ENCODE measurements around the gene SPATA1.
"Not testable (repeated sequence)": the region's sequence is repeated elsewhere in the genome, so short reads cannot be mapped to it uniquely, and the experiment has no call there.

The SPATA1 gene

GRCh38 chr1:84506002-84506728, at the start of gene SPATA1, which contains the start of gene GNG5:
SPATA1 (plus strand) TSS chr1:84506386; CDS start chr1:84516360, 9,974 bp downstream.
GNG5 (minus strand) TSS chr1:84506581; CDS start chr1:84506091, 490 bp downstream.
- peak; percentile 92 for DNase-seq (ENCODE audit: low read depth)

GRCh38 chr1:84462118-84462517, 44.1 kb upstream of the SPATA1 start:
- no peak for DNase-seq (ENCODE audit: low read depth)

- DNase-seq (ENCODE audit: low read depth), result no peak
Measured at GRCh38 chr1:84467298-84467697, 38.9 kb upstream of the SPATA1 start.

GRCh38 chr1:84476225-84476624, 30.0 kb upstream of the SPATA1 start:
- no peak for DNase-seq (ENCODE audit: low read depth)

- DNase-seq (ENCODE audit: low read depth), result peak; percentile 86
Measured at GRCh38 chr1:84478876-84479868, 27.0 kb upstream of the SPATA1 start, which contains the start of gene RPF1. RPF1 (plus strand) TSS chr1:84479266; CDS start chr1:84479282, 16 bp downstream.

GRCh38 chr1:84479998-84480397, 26.2 kb upstream of the SPATA1 start:
- no peak for DNase-seq (ENCODE audit: low read depth)

GRCh38 chr1:84480650-84481049, 25.5 kb upstream of the SPATA1 start:
- DNase-seq (ENCODE audit: low read depth), result no peak

GRCh38 chr1:84481317-84481716, 24.9 kb upstream of the SPATA1 start:
- DNase-seq (ENCODE audit: low read depth), result no peak

- DNase-seq (ENCODE audit: low read depth), result peak; percentile 22
Measured at GRCh38 chr1:84488107-84488506, 18.1 kb upstream of the SPATA1 start.

GRCh38 chr1:84489766-84490165, 16.4 kb upstream of the SPATA1 start:
- peak; percentile 67 for DNase-seq (ENCODE audit: low read depth)

GRCh38 chr1:84492726-84493125, 13.5 kb upstream of the SPATA1 start:
- peak; percentile 82 for DNase-seq (ENCODE audit: low read depth)

GRCh38 chr1:84493747-84494146, 12.4 kb upstream of the SPATA1 start:
- no peak for DNase-seq (ENCODE audit: low read depth)

GRCh38 chr1:84496498-84496897, 9.7 kb upstream of the SPATA1 start:
- DNase-seq (ENCODE audit: low read depth), result no peak

- DNase-seq (ENCODE audit: low read depth), result no peak
Measured at GRCh38 chr1:84497631-84498275, 8.4 kb upstream of the SPATA1 start.

- DNase-seq (ENCODE audit: low read depth), result no peak
Measured at GRCh38 chr1:84502927-84503326, 3.3 kb upstream of the SPATA1 start.

GRCh38 chr1:84504580-84505492, 1.4 kb upstream of the SPATA1 start:
- DNase-seq (ENCODE audit: low read depth), result peak; percentile 82

GRCh38 chr1:84505493-84506001, 639 bp upstream of the SPATA1 start:
- DNase-seq (ENCODE audit: low read depth), result peak; percentile 64

GRCh38 chr1:84506729-84507453, 705 bp downstream of the SPATA1 start:
- DNase-seq (ENCODE audit: low read depth), result no peak

GRCh38 chr1:84507887-84508286, 1.7 kb downstream of the SPATA1 start:
- not testable (repeated sequence) for DNase-seq (ENCODE audit: low read depth)

GRCh38 chr1:84508510-84508909, 2.3 kb downstream of the SPATA1 start:
- DNase-seq (ENCODE audit: low read depth), result no peak
